ENCODE data around the gene COQ8B.
"Not testable (repeated sequence)": the region's sequence is repeated elsewhere in the genome, so short reads cannot be mapped to it uniquely, and the experiment has no call there.

The COQ8B gene

GRCh38 chr19:40663695-40664692 lies 52.7 kb downstream of the COQ8B start:
- no peak for DNase-seq

DNA sequence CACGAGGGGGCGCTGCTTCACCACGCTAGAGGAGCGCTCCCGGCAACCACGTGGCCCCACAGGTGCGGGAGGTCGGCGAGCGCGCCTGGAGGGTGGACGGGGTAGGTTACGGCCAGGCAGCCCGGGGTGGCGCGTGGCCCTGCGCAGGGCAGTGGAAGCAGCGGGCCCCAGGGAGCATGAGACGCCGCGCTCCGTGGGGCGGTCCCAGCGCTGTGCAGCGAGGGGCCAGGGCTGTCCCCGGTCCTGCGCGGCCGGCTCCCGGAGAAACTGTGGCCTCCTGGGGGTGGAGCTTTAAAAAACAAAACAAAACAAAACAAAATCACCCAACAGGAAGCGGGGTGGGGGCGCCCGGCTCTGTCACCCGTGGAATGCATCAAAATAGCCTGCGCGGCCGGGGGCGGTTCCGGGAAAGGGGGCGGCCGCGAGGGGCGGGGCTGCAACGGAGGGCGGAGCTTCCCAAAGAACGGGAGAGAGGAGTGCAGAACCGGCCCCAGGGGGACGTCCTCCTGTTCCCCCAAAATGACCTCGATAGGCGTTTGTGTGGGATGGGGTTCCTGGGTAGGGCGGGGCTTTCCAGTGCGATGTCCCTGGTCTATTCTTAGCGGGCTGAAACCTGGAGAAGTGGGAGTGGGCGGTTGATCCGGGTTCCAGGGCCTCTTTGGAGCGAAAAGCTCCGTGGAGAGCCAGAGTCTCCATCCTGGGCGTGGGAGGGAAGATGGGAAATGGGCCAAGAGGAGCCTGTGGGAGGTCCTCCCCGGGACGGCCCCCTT lies 53.6 kb downstream of the COQ8B start:
- peak; percentile 95 for DNase-seq

- no peak for DNase-seq
These were observed 55.1 kb downstream of the COQ8B start for GRCh38 chr19:40661616-40662015.

- no peak for DNase-seq
These were observed 57.1 kb downstream of the COQ8B start for GRCh38 chr19:40659566-40659965.

- DNase-seq, result no peak
These were observed 57.6 kb downstream of the COQ8B start for GRCh38 chr19:40659116-40659515.

- no peak for DNase-seq
These were observed 58.7 kb downstream of the COQ8B start for GRCh38 chr19:40658031-40658430.

GRCh38 chr19:40655684-40656083 lies 61.0 kb downstream of the COQ8B start:
- DNase-seq, result not testable (repeated sequence)

GRCh38 chr19:40652303-40652702 lies 64.4 kb downstream of the COQ8B start:
- not testable (repeated sequence) for DNase-seq

GRCh38 chr19:40650749-40651305 lies 65.9 kb downstream of the COQ8B start:
- no peak for DNase-seq

DNA sequence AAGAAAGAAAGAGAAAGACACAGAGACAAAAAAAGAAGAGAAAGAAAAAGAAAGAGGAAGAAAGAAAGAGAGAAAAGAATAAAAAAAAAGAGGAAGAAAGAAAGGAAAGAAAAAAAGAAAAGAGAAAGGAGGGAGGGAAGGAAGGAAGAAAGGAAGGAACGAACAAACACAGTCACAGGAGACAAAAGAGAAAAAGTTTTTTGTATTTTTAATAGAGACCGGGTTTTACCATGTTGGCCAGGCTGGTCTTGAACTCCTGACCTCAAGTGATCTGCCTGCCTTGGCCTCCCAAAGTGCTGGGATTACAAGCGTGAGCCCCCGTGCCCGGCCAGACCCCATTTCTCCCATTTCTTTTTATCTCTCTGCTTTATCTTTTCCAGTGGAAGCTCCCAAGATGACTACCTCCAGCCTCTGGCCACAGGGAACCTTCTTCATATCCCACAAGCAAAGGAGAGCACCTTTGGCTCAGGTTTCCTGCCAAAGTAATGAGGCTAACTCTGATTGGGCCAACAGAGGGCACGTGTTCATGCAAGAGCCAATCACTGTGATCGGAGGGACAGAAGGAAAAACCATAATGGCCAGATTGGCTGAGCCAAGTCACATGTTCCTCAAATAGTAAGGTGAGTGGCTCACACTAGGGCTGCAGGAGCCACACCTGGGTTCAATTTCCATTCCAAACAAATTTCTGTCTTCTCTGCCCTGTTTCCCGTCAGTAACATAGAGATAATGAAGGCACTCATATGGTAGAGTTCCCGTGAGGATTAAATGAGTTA lies 66.6 kb downstream of the COQ8B start:
- not testable (repeated sequence) for DNase-seq

GRCh38 chr19:40646743-40647254 lies 69.9 kb downstream of the COQ8B start:
- no peak for DNase-seq

- no peak for DNase-seq
These were observed 73.9 kb downstream of the COQ8B start for GRCh38 chr19:40642757-40643305.

DNA sequence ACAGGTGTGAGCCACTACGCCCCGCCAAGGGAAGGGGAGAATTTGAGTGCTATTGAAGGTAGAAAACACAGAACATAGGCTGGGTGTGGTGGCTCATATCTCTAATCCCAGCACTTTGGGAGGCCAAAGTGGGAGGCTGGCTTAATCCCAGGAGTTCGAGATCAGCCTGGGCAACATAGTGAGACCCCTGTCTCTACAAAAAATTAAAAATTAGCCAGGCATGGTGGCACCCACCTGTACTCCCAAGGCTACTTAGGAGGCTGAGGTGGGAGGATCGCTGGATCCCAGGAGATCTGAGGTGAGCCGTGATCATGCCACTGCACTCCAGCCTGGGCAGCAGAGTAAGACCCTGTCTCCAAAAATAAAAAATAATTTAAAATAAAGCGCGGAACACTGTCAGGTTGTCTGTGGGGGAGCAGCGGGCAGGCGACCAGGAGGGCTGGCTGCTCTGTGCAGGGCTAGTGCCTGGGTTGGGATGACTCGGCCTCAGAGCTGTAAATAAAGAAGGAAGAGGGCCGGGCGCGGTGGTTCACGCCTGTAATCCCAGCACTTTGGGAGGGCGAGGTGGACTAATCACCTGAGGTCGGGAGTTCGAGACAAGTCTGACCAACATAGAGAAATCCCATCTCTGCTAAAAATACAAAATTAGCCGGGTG lies 74.5 kb downstream of the COQ8B start:
- no peak for DNase-seq
